GM15510 (cell line): ENCODE measurements around the gene MAPK4.

ENCODE experiments used
- POLR2A ChIP-seq: IDR thresholded peaks from 3 replicates; pipeline ENCODE4 v1.6.1; 2011; ENCODE audit warnings: borderline replicate concordance; ENCODE audit not compliant: insufficient read length; ENCODE audit errors: extremely low read depth

MAPK4 gene

DNA sequence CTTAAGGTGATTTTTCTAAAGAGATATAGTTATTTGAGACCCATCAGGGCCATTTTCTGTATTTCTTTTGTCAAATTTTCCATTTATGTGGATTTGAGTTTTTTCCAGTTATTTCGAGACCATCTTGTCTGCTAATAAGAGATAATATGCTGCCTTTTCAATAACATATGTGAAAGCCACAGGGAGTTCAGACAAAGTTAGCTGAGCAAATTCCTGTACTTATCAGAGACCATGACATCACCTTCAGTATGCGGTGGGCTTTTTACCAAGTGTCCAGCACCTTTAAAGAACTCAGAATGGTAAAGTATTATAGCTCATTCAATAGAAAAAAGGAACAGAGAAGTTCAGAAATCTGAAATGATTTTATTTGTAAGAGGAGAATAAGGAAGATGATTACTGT is 11.7 kb downstream of the MAPK4 start:
- no peak for TF ChIP-seq POLR2A

DNA sequence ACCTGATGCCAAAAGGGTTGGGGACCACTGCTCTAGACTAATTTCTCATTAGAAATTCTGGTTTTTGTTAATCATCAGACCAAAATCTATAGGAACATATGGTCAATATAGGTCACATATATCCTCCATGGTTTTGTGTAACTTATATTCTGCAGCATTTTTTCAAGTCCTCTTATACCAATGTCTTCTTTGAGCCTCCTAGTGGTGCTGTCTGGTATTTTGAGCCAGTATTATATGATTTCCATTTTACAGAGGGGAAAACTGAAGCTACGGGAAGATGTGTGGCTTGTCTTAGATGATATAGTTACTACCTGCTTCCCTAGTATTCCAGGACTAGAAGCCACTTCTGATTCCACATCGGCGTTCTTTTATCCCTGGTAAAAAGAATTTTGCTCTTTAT is 13.8 kb downstream of the MAPK4 start:
- no peak for TF ChIP-seq POLR2A

DNA sequence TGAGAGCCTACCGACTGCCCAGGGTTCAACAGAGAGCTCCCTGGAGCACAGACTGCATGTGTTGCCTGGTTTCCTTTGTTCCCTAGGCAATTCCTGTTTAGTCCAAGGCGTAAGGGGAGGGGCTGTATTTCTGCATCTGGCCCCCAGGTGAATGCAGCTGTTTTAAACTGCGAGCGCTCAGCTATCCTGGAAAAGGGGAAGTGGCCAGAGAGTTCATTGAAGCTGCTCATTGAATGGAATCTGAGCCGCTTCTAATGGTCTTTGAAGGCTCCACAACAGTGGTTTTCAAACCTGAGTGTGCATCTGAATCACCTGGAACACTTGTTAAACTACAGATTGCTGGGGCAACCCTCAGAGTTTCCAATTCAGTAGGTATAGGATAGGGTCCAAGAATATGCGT is 18.1 kb downstream of the MAPK4 start:
- no peak for TF ChIP-seq POLR2A

DNA sequence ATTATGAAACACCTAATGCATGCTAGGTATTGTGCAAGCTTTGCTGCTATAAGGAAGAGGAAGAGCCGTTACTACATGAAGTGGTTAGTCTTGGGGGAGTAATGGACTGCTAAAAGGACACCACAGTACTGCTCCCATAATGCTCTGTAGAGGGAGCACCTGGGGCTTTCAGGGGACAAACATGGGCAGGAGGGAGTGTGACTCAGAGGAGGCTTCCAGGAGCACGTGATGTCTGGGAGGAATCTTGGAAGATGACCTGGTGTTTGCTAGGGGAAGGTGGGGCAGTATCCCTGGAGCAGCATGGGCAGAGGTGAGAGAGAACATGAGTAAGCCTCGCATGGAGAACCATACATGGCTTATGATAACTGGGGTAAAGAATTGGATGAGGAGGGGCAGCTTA is 18.8 kb downstream of the MAPK4 start:
- TF ChIP-seq POLR2A = no peak

DNA sequence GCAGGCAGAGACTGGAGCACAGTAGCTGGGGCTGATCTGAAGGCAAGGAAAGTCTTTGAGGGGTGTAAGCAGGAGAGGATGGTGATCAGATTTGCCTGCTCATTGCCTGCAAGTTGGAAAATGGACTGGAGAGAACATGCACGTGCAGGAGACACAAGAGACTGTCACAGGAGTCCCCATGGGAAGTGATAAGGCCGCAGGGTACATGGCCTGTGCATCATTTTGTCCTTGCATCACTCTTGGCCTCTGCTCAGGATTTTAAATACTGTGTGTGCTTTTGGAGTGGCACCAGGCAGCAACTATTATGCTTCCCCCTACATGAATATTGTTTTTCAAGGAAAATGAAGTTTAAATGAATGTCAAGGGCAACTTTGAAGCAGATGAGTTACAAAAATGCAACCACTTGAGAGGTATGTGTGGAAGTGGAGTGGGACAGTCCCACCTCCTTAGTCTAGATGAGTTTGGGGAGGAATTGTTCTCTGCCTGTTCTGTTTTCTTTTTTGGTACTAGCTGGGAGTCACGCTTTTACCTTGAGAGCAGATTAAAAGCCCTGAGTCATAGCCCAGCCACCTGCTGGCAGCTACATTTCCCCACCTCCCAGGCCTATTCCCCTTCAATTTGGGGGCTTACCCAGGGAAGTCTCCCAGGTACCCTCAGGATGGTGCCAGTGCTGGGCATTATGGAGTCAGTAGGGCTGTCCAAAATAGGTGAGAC is 19.3 kb downstream of the MAPK4 start:
- TF ChIP-seq POLR2A = no peak

DNA sequence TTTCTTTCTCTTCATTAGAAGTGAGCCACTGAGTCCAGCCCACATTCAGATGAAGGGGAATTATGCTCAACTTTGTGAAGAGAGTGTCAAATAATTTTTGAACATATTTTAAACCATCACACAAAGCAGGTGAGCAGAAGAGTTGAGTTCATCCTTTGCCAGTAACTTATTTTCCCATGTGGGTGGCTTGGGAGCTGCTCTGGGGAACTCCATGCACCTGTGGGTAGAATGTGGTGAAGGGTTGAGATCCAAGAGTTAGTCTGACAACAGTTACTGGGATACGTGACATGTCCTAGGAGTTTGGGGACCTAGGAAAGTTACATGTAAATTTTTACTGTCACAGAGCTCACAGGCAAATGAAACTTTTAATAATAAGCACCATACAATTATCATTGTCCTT is 21.6 kb downstream of the MAPK4 start:
- no peak for TF ChIP-seq POLR2A

DNA sequence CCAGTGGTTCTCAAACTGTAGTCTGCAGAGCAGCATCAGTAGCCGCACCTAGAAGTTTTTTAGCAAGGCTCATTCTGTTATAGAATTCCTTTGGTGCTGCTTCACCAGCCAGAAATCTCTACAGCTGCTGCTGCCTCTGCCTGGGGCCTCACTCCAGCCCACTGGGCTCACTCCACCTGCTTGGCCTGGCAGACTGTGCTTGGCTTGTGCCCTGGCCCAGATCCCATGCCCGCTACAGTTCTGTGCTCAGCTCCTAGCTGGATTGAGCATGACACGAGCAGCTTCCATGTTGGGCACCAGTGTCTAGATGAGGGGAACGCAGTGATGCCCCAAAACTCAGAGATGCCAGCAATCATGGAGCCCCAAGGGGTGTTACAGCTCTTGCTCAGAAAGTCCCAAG is 22.6 kb downstream of the MAPK4 start:
- no peak for TF ChIP-seq POLR2A

DNA sequence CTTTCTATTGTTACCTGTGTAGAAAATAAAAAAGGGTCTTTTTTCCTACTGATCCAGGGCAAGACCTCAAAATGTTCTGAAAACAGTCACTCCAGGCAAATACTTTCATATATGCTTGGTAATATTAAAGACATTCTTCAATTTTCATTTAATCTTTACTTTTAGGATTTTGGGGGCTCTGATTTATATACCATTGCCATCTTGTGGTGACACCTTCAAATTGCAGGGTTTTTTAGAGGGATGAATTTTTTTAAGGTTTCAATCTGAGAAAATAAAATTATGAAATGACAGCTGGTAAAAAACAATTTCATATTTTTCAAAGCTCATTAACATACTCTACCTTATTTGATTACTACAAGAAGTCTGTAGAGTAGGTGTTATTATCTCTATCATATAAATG is 26.8 kb downstream of the MAPK4 start:
- TF ChIP-seq POLR2A = no peak

DNA sequence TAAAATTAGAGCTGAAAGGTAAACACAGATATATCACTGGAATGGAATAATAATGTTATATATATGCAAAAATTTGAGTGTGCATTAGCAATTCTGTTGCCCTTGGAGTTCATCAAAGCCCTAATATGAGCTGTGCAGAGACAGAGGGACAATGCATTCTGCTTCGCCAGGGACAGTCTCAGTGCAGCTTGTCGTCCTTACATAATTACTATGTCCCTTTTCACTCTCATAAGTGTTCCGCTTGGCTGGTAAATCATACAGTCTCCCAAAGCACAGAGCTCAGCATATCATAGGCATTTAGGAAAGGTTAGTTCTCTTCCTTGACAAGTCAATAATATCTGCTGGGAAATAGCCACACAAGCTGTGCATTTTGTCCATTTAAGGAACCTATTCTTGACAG is 30.7 kb downstream of the MAPK4 start:
- no peak for TF ChIP-seq POLR2A

DNA sequence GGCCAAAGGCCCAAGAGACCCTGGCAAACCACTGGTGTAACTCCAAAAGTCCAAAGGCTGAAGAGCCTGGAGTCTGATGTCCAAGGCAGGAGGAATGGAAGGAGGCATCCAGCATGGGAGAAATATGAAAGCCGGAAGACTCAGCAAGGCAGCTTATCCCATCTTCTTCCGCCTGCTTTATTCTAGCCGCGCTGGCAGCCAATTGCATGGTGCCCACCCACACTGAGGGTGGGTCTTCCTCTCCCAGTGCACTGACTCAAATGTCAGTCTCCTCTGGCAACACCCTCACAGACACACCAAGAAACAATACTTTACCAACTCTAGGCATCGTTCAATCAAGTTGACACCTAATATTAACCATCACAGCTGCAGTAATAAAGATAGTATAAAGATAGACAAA is 34.1 kb downstream of the MAPK4 start:
- TF ChIP-seq POLR2A = no peak

DNA sequence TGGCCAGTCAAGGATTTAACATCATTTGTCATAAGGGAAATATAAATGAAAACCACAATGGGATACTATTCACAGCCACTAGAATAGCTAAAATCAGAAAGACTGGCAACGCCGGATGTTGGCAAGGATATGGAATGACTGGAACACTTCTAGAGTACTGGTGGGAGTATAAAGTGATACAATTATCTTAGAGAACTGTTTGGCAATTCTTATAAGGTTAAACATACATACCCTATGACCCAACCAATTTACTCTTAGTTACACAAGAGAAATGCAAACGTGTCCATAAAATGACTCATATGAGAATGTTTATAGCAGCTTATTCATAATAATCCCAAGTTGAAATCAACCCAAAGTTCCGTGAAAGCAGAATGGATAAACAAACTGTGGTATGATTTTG is 35.1 kb downstream of the MAPK4 start:
- TF ChIP-seq POLR2A = no peak

DNA sequence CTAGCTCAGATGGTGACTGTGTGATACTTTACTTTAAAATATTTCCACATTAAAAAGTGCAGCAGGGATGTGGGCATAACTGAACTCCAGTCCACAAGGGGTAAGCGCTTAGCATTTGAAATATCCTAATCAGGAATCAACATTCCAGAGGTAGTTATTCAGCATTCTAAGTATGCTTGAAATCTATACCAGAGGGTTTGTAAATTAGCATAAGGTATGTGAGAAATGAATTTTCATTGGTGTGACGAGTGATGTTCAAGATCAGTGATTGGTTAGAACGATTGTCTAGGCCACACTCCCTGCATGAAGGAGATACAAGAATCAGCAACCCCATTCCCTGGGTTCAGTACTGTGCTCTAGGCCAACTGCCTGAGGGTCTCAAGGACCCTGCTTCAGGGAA is 42.6 kb downstream of the MAPK4 start:
- TF ChIP-seq POLR2A = no peak

DNA sequence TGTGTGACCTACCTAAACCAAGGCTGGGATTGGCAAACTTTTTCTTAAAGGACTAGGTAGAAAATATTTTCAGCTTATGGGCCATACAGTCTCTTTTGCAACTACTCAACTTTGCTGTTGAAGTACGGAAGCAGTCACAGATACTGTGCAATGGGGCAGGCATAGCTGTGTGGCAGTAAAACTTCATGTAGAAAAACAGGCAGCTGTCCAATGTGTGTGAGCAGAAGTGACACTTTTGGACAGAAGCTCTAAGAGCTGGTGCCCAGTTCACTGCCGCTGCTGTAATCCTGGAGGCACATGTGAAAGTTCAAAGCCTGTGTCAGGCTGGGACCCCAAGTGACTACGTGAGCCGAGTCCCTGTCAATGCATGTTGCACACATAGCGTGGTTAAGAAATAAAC is 46.7 kb downstream of the MAPK4 start:
- TF ChIP-seq POLR2A = no peak

DNA sequence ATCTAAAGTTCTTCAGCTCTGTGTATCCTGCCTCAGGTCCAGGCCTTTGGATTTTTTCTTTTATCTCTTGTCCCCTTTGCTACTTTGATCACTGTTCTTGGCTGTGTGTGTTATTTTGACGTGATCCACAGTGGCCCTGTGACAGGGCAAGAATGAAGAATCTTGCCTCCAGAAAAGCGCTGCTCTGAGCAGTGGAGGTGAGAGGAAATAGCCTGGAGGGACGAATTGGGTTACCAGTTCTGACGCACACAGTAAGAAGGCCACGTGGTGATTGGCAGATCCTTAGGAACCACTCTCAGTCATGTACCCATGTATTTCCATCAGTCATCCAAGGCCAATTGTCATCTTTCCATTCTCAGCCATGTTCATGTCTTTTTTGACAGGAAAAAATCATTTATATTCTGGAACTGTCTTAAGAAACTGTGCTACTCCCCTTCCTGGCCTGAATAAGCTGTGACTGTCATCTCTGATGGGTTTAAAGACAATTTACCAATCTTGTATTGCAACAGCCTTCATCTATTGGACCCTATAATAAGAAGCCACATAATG is 47.6 kb downstream of the MAPK4 start:
- no peak for TF ChIP-seq POLR2A

DNA sequence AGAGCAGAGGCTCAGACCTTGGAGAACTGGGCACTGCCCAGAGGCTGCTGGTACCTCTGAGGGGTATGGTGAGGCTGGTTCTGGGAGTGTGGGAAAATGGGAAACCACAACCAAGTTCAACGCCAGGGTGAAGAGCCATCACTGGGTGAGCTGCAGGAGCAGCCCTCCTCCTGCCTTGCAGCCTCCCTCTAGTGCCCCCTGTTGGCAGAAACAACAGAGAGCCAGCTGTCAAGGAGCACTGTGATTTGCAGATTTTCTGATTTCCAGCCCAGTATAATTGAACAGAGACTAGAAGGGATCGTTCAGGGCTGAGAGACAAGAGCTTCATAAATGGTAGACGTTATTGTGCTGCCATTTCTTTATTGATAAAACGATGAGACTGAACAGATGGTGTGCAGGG is 50.5 kb downstream of the MAPK4 start:
- no peak for TF ChIP-seq POLR2A

DNA sequence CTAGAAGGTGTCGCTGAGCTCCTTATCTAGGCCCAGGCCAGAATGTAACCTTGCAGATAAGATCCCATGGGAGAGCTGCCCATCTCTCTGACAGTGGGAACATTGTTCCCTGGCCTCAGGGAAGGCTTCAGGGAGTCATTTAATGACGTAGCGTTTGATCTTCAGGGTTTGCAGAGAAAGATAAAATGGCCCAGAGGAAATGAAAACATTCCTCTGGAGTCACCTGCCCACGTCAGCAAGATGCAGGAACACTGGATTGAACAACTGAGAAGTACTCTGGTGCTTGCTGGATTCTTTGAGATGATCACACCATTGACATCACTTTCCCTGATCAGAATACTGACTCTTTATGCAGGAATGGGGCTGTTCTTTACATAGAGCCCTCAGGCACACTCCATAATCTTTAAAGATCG is 51.6 kb downstream of the MAPK4 start:
- TF ChIP-seq POLR2A = no peak

DNA sequence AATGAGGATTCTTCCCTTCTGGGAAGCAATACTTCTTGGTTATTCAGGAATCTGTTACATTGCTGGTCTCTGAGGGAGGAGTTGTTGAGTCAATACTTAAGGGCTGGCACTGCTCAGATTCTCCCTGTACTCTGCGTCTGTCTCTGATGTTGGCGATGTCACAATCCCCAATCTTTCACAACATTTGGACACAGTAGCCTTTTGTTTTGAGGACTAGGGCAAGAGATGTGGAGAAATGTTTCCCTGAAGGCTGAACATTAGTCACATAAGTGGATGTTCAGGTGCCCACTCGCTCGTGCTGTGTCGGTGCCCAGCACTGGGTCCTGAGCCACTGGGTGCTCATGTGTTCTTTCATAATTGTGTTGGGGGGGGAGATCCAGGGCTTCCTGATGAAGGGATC is 55.0 kb downstream of the MAPK4 start:
- no peak for TF ChIP-seq POLR2A

DNA sequence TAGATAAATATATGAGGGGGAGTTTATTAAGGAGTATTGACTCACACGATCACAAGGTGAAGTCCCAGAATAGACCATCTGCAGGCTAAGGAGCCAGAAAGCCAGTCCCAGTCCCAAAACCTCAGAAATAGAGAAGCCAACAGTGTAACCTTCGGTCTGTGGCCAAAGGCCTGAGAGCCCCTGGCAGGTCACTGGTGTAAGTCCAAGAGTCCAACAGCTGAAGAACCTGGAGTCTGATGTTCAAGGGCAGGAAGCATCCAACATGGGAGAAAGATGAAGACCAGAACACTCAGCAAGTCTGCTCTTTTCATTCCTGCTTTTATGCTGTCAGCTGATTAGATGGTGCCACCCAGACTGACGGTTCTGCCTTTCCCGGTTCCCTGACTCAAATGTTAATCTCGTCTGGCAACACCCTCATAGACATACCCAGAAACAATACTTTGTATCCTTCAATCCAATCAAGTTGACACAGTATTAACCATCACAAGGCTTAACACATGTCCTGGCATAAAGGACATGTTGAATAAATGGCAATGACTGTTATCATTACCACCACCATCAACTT is 56.7 kb downstream of the MAPK4 start:
- TF ChIP-seq POLR2A = no peak

DNA sequence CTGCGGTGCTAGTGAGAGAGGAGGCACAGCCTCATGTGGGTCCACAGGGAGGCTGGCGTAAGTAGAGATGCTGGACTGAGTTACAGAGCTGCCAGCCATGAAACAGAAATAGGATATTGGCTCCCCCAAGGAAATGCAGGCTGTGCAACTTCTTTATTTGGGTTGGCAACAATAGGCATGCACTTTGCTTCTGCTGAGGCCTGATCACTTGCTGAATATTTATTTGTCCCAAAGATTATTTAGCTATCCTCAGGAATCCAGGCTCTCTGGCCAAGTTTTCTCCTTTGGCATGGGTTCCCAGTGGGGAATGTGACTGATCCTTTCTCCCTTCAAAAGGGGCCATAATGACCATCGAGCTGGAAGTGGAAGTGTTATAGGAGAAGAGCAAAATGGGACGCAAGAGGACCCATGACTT is 60.0 kb downstream of the MAPK4 start:
- no peak for TF ChIP-seq POLR2A
